Endothelial cell of umbilical vein (primary cell): Measurements from ENCODE around the gene TNFRSF11A. TPM values are rescaled to one million over a fixed set of nuclear protein-coding genes. Genes with fewer than 3 reads are reported as not detected.
A peak's percentile ranks its signal among the peaks of the same experiment; 100 is the strongest.

Experiments used
- BruUV-seq: library from RNA; stranded (reverse); fragments of 400-500 nt; replicated peaks from 2 replicates; lab custom pipeline; 2021; lab: Mats Ljungman, UMichigan
- CTCF ChIA-PET: fragments of 300-600, 350-600 bp; sonication (Branson Sonifier 250); formaldehyde crosslinking; loops from one replicate; lab custom pipeline; 2021; ENCODE audit warnings: antibody characterized with exemption, inconsistent platforms; lab: Charles Lee
- POLR2A ChIA-PET: fragments of 300-600, 350-600 bp; sonication (Branson Sonifier 250); formaldehyde crosslinking; loops from one replicate; lab custom pipeline; 2021; ENCODE audit warnings: antibody characterized with exemption, inconsistent platforms; lab: Charles Lee
- DNase-seq: peaks from one replicate; pipeline ENCODE4 v3.0.0-alpha.2; 2011; ENCODE audit warnings: low read depth, low spot score
- FAIRE-seq: peaks from 2 replicates; lab custom pipeline; 2011; peaks lifted over from hg19 to GRCh38; lab: Jason Lieb, UNC
- H2AFZ ChIP-seq: 2 replicates; pipeline ENCODE4 v1.6.0; 2012; ENCODE audit warnings: low read depth, low read length, control low read depth, inconsistent platforms
- H3K27ac ChIP-seq: 2 replicates; pipeline ENCODE4 v1.5.1; 2011; ENCODE audit warnings: low read depth, mild to moderate bottlenecking, control low read depth, low read length, moderate library complexity; ENCODE audit not compliant: insufficient read depth
- H3K27me3 ChIP-seq, 2 experiments: 2 replicates each; pipeline versions ENCODE4 v1.6.0 to v1.6.1; 2011; ENCODE audit warnings: low read length in 2 of 2, mixed read lengths in 1 of 2; ENCODE audit not compliant: control insufficient read depth in 2 of 2, insufficient read depth in 2 of 2
- H3K36me3 ChIP-seq, 2 experiments: 2 replicates in 1 of 2; 3 replicates in 1 of 2; pipeline ENCODE4 v1.5.1; 2011; ENCODE audit warnings: low read length in 2 of 2, mild to moderate bottlenecking in 1 of 2, moderate library complexity in 1 of 2; ENCODE audit not compliant: control insufficient read depth in 2 of 2, insufficient read depth in 2 of 2; ENCODE audit errors: extremely low read depth in 1 of 2
- H3K4me1 ChIP-seq: 3 replicates; pipeline ENCODE4 v1.5.1; 2011; ENCODE audit warnings: mild to moderate bottlenecking, low read length; ENCODE audit not compliant: control insufficient read depth, insufficient read depth; ENCODE audit errors: extremely low read depth
- H3K4me2 ChIP-seq: 2 replicates; pipeline ENCODE4 v1.6.1; 2011; ENCODE audit warnings: low read length, control low read depth, mixed read lengths; ENCODE audit not compliant: insufficient read depth
- H3K4me3 ChIP-seq, 3 experiments: fragments of 200-600 bp in 1 of 3; sonication (generic), shearing (Covaris generic) in 1 of 3; replicated peaks in 1 of 3; 2 replicates each; pipeline ENCODE4 v1.5.1; 2011 to 2016; ENCODE audit warnings: control low read depth in 3 of 3, low read length in 3 of 3, mild to moderate bottlenecking in 2 of 3, inconsistent platforms in 1 of 3, low read depth in 1 of 3, moderate library complexity in 1 of 3; ENCODE audit not compliant: insufficient read depth in 1 of 3
- H3K79me2 ChIP-seq: 2 replicates; pipeline ENCODE4 v1.6.0; 2012; ENCODE audit warnings: low read length, inconsistent platforms; ENCODE audit not compliant: control insufficient read depth, insufficient read depth
- H3K9ac ChIP-seq: replicated peaks from 2 replicates; pipeline ENCODE3; 2011; ENCODE audit warnings: low read length, control low read depth; ENCODE audit not compliant: insufficient read depth; ENCODE audit errors: extremely low read depth
- H3K9me1 ChIP-seq: replicated peaks from 3 replicates; pipeline ENCODE4 v1.6.0; 2011; ENCODE audit warnings: mild to moderate bottlenecking, low read length; ENCODE audit not compliant: control insufficient read depth, insufficient read depth; ENCODE audit errors: extremely low read depth
- H3K9me3 ChIP-seq: replicated peaks from 2 replicates; pipeline ENCODE4 v1.5.1; 2012; ENCODE audit warnings: low read length, inconsistent platforms; ENCODE audit not compliant: control insufficient read depth, insufficient read depth
- H4K20me1 ChIP-seq: replicated peaks from 2 replicates; pipeline ENCODE3; 2011; ENCODE audit warnings: mild to moderate bottlenecking, low read length; ENCODE audit not compliant: control insufficient read depth, insufficient read depth; ENCODE audit errors: extremely low read depth
- FOS ChIP-seq: IDR thresholded peaks from 2 replicates; pipeline ENCODE4 v1.6.1; 2011; ENCODE audit warnings: mild to moderate bottlenecking, low read length, moderate library complexity, borderline replicate concordance; ENCODE audit not compliant: insufficient read depth
- GATA2 ChIP-seq: IDR thresholded peaks from 2 replicates; pipeline ENCODE4 v1.7.0; 2011; ENCODE audit warnings: low read depth, mild to moderate bottlenecking, moderate library complexity, mixed read lengths, low read length; ENCODE audit not compliant: insufficient read length, insufficient read depth
- JUN ChIP-seq: IDR thresholded peaks from 2 replicates; pipeline ENCODE4 v1.6.1; 2011; ENCODE audit warnings: borderline replicate concordance, low read depth; ENCODE audit not compliant: insufficient read length, insufficient read depth
- POLR2A ChIP-seq: IDR thresholded peaks from 2 replicates; pipeline ENCODE4 v1.6.1; 2012; ENCODE audit warnings: low read depth, mild to moderate bottlenecking, control low read depth, low read length
- POLR2AphosphoS5 ChIP-seq: IDR thresholded peaks from 2 replicates; pipeline ENCODE4 v1.6.1; 2012; ENCODE audit warnings: low read depth, mild to moderate bottlenecking, control low read depth, low read length, moderate library complexity; ENCODE audit not compliant: insufficient read depth
- dilution Hi-C: fragments of 300-500 bp; cut with MboI; formaldehyde crosslinking; loops from one replicate; pipeline ENCODE4 v1.15.0; 2019; ENCODE audit warnings: low sequenced_read_pairs; ENCODE audit not compliant: extremely low pct_ligation_motif_present
- intact Hi-C: fragments of 100-400 bp; cut with micrococcal nuclease; formaldehyde crosslinking; loops from one replicate; pipeline ENCODE4 v1.10.0; 2022
- polyA plus RNA-seq, 4 experiments: library from polyadenylated mRNA; depleted of rRNA in 3 of 4; stranded (reverse) in 3 of 4; unstranded in 1 of 4; fragments of >200 nt; gene quantifications; 2 replicates each; pipeline versions ENCODE4 v1.2.1 to v1.2.3, GENCODE V29; 2011 to 2012; ENCODE audit warnings: missing spikeins in 1 of 4
- total RNA-seq: library from RNA; stranded (reverse); gene quantifications from 2 replicates; pipeline ENCODE4 v1.2.3, GENCODE V29; 2021
- TF ChIP-seq, protein P1 (sequence below), 2 donors: IDR thresholded peaks; 1 replicate in 1 of 2; 2 replicates in 1 of 2; pipeline ENCODE4 v1.5.1; 2011; ENCODE audit warnings: low read length in 2 of 2, mild to moderate bottlenecking in 2 of 2, moderate library complexity in 2 of 2, control low read depth in 1 of 2, inconsistent platforms in 1 of 2, low read depth in 1 of 2; ENCODE audit not compliant: insufficient read depth in 1 of 2; ENCODE audit errors: extremely low read depth in 1 of 2

Gene TNFRSF11A
- total and polyA plus RNA-seq, 2 donors (not counting 3 experiments of a cell fraction or from before 2014, with no cell fraction given): 10.4 to 11.1 TPM

DNA sequence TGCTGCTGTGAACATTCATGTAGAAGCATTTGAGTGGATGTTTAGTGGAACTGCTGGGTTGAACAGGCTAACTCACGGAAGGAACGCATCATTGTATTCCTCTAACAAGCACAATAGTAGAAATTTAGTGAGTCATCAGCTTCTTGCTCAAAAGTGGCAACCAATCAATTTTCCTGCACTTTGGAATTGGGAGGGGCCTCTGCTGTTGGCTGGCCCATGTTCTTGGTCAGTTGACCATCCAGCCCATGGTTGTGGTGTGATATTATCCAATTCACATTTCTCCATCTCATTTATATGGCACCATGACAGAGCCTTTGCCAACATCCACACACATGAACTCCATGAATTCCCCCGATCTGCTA, 95.0 kb downstream of the TNFRSF11A start:
- H3K4me3 ChIP-seq: no peak overlapping the region
- BruUV-seq: TSS peak; percentile 25
- H3K4me1 ChIP-seq: peaks cover 20% of the 10 kb centered on the region
- peaks cover 0 to under 1% of the 10 kb centered on the region in 2 experiments for H3K27me3 ChIP-seq
- H3K9me1 ChIP-seq: no peaks in the 10 kb centered on the region
- H3K4me2 ChIP-seq: peak overlapping the region; percentile 74
- intact Hi-C loops (no loop called here), dilution Hi-C loops (no loop called here)
- no peaks in the 10 kb centered on the region for H3K9me3 ChIP-seq
- H2AFZ ChIP-seq: peak overlapping the region; percentile 16
- no peaks in the 10 kb centered on the region for H3K36me3 ChIP-seq
- DNase-seq: peak; percentile 66
- no peaks in the 10 kb centered on the region for H4K20me1 ChIP-seq
- FAIRE-seq: no peak
- no peaks in the 10 kb centered on the region for H3K79me2 ChIP-seq
- TF ChIP-seq JUN (peak; percentile 69), POLR2AphosphoS5 (no peak), GATA2 (no peak), FOS (no peak), POLR2A (no peak)
- TF ChIP-seq, protein P1, sequence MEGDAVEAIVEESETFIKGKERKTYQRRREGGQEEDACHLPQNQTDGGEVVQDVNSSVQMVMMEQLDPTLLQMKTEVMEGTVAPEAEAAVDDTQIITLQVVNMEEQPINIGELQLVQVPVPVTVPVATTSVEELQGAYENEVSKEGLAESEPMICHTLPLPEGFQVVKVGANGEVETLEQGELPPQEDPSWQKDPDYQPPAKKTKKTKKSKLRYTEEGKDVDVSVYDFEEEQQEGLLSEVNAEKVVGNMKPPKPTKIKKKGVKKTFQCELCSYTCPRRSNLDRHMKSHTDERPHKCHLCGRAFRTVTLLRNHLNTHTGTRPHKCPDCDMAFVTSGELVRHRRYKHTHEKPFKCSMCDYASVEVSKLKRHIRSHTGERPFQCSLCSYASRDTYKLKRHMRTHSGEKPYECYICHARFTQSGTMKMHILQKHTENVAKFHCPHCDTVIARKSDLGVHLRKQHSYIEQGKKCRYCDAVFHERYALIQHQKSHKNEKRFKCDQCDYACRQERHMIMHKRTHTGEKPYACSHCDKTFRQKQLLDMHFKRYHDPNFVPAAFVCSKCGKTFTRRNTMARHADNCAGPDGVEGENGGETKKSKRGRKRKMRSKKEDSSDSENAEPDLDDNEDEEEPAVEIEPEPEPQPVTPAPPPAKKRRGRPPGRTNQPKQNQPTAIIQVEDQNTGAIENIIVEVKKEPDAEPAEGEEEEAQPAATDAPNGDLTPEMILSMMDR (IDR thresholded peaks at IDR 0.05; ENCODE audit: extremely low read depth in 1 of 2, insufficient read depth in 1 of 2, low read depth in 1 of 2, low read length in 2 of 2): no peak
- H3K9ac ChIP-seq: no peak overlapping the region
- peak overlapping the region; percentile 67 for H3K27ac ChIP-seq
- CTCF ChIA-PET: interaction anchor here (0.7 to 2.9 kb wide), 14 partner anchors 10 to 238 kb away, joined by 3 to 13 read pairs (median 5); partner anchors contain the start of genes PIGN, RELCH, TNFRSF11A and ZCCHC2
- POLR2A ChIA-PET: no interaction called here
